HG03097 (cell line): Measurements from ENCODE around the gene EAF1.
"Not testable (repeated sequence)": the region's sequence is repeated elsewhere in the genome, so short reads cannot be mapped to it uniquely, and the experiment has no call there.

Source experiments
- ATAC-seq: cut with Tn5 transposase; IDR thresholded peaks from one replicate; pipeline ENCODE4 v1.9.1; 2021; ENCODE audit not compliant: unreplicated experiment, low FRiP score

Gene EAF1

DNA sequence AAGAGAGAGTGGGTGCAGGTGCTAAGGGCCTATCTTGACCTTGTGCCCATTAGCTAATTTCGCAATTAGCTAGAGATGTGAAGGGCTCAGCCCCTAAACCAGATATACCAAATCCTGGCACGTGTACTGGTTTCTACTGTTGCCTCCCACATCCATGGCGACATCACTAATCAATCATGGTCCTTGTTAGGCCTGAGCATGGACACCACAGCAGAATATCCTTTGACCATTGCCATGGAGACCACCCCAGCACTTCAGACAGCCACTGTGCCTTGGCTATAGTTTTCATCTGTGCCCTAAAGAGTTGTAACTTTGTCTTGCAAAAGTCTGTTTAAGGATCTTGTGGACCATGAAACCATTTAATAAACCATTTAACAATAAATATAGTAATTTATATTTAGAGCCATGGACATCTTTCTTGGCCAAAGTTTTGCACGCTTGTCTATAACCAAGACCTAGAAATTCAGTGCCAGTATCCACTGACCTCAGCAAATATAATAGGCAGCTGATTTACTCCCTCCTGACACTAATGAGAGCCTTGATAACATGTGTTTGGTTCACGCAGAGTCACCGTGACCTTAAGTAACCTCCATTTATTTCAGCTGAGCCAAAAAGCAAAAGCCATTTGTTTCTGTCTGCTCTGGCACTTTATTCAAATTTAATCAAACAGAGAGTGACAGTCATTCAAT lies 50.7 kb downstream of the EAF1 start:
- no peak for ATAC-seq

DNA sequence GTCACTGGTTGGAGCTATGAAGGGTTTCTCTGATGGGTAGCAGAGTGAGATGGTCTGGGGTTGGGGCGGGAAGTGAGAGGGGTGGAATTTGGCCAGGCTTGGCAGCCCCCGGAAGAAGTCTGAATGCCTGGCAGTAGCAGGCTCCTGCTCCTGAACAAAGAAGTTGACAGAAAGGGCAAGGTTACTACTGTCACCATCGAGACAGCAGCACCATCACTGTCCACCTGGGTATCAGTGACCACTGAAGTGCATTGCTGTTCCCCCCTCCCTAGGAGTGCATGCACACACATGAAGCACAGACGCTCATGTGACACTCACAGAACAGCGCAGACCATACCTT lies 51.2 kb downstream of the EAF1 start:
- ATAC-seq = no peak

DNA sequence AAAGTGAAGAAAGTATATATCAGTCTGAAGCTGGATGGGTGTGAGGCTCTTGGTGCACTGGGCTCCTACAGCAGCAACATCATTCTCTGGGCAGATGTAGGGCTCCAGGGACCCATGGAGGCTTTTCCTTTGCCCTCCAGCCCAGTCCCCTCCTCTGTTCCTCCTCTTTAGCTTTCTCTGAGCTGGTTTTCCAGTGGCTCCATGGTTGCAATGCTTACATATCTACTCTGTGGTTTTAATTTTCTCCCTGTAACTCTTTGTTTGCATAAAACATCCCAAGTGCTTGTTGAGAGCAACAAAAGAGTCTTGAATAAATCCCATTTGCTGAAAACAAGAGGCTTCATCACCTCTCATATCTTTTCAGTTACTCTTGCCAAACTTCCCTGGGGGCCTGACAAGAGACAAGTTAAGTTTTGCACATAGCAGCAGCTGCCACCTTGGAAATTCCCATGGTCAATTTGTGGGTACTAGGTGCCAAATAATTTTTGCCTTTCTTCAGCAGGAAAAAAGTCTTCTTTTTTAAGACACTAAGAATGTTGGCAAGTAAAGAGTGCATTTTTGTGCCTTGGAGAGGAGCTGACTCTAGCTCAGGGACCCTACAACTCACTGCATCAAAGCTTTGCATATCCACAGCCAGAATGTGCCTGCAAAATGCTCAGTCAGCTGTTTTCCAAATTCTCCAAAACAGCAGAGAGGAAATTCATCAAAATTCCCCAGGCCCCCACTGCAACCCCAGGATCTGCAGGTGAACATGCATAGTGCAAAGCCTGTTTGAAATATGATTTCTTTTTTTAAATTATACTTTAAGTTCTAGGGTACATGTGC lies 52.2 kb downstream of the EAF1 start:
- no peak for ATAC-seq

DNA sequence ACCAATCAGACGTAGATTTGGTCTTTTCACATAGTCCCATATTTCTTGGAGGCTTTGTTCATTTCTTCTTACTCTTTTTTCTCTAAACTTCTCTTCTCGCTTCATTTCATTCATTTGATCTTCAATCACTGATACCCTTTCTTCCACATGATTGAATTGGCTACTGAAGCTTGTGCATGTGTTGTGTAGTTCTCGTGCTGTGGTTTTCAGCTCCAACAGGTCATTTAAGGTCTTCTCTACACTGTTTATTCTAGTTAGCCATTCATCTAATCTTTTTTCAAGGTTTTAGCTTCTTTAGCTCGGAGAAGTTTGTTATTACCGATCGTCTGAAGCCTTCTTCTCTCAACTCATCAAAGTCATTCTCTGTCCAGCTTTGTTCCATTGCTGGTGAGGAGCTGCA lies 57.2 kb downstream of the EAF1 start:
- not testable (repeated sequence) for ATAC-seq

DNA sequence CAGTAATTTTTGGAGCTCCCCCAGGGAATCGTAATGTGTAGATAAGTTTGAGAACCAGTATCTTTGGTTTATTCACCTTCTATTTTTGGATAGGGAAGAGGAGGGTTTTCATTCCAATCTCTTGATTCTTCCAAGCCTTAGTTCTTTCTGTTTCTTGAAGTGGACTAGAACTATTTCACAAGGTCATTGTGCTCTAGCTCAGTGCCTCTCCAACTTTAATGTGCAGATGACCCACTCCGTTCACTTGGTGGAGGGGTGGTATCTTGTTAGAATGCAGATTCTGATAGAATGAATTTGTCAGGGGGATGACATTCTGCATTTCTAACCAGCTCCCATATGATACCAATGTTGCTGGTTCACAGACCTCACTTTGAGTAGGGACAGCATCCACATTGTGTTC lies 58.6 kb downstream of the EAF1 start:
- ATAC-seq = no peak

DNA sequence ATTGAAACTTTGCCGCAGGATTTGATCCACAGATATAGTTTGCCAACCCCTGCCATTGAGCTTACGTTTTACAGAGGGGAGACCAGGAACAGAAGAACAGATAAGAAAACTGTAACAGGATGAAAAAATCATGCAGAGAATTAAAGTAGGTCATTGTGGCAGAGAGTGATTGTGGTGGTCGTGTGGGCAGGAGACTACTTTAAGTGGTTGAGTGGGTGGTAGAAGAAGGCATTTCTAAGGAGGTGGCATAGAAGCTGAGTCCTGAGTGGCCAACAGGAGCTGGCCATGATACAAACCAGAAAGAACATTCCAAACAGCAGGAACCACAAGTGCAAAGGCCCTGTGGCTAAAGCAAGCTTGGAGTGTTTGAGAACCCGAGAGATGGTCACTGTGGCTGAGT lies 59.6 kb downstream of the EAF1 start:
- ATAC-seq = no peak

DNA sequence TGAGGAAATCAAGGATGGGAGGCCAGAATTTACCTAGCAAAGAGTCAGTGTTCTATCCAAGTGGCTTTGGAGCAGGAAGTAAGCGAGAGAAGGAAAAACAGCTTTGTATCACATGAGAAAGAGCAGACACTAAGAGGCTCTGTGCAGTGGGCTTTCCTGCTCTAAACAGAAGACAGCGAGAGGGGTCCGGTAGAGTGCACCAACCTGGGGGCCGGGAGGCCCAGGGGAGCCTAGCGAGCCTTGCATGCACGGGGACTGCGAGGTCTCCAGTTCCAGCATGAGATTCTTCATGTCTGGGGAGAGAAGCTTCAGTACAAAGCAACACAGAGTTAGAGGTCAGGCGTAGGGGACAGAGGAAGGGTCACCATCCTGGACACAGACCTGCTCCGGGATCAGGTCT lies 60.6 kb downstream of the EAF1 start:
- no peak for ATAC-seq

DNA sequence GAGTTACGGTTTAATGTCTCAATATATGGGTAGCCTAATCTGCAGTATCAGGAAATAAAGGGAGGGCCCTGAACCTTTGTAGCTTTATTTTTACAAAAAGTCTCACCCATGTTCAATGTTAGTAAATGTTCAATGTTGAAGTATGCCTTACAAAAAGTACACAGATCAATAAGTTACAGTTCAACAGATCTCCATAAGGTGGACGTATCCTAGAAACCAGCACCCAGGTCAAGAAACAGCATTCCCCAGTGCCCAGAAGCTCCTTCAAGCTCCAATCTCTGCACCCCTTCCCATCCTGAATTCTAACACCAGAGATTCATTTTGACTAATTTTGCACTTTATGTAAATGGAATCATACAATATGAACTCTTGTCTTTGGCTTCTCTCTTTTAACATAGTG lies 62.8 kb downstream of the EAF1 start:
- no peak for ATAC-seq

DNA sequence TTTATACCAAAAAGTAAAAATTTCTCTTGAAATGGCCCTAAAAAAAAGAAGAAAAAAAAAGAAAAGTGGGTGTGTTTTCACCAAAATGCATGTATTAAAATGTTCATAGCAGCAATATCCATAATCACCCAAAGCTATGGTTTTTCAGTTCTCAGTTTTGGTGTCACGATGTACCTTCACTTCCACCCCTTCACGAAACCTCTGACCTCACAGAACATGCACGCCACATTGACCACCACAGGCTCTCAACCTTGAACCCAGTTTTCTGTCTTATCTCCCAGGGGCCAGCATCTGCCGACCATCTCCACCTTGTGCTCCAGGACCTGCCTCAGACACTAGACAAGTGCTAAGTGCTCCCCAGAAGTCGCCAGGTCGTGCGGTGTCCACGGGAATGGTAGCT lies 63.7 kb downstream of the EAF1 start:
- no peak for ATAC-seq
